Ovary (tissue), 3 donors: ENCODE measurements around the gene DIO1.

Experiments used
- CTCF ChIP-seq, 3 donors: fragments of 450-650 bp in 2 of 3; fragments of 200-600 bp in 1 of 3; IDR thresholded peaks; one replicate each; pipeline versions ENCODE4 v1.5.1 to v1.8.0; 2016 to 2022; ENCODE audit warnings: antibody characterized with exemption in 3 of 3, mild to moderate bottlenecking in 1 of 3
- POLR2A ChIP-seq: fragments of 450-650 bp; IDR thresholded peaks from one replicate; pipeline ENCODE4 v1.6.1; 2017; ENCODE audit warnings: antibody characterized with exemption, mild to moderate bottlenecking, moderate library complexity
- donor health status: DM: no; HTN: no; CAD: no.

- no peak for TF ChIP-seq CTCF (IDR thresholded peaks at IDR 0.05)
- TF ChIP-seq POLR2A = no peak
These were observed 63.3 kb downstream of the DIO1 start for GRCh38 chr1:53957194-53957818.
